K562 (cell line): ENCODE results near the gene LCTL. TPM values are rescaled to one million over a fixed set of nuclear protein-coding genes. Genes with fewer than 3 reads are reported as not detected.

Source experiments
- CHD4 ChIP-seq: fragments of 200-600 bp; sonication (generic); IDR thresholded peaks from 3 replicates; pipeline ENCODE4 v1.6.1; 2012; ENCODE audit warnings: low read depth, mild to moderate bottlenecking, mixed read lengths, low read length, inconsistent platforms; ENCODE audit not compliant: insufficient read depth, insufficient replicate concordance, poor library complexity, severe bottlenecking
- CREB3 ChIP-seq: fragments of 450-650 bp; conservative IDR thresholded peaks from 2 replicates; pipeline ENCODE4 v1.6.1; 2016; ENCODE audit warnings: missing genetic modification characterization, low read depth, mild to moderate bottlenecking, missing compliant biosample characterization, moderate library complexity
- DNMT1 ChIP-seq: fragments of 450-650 bp; IDR thresholded peaks from 2 replicates; pipeline ENCODE4 v1.6.1; 2016; ENCODE audit warnings: antibody characterized with exemption, mild to moderate bottlenecking
- HNRNPH1 ChIP-seq: fragments of 200-400 bp; formaldehyde crosslinking; optimal IDR thresholded peaks from 2 replicates; pipeline ENCODE3; 2017; ENCODE audit warnings: low read depth, mild to moderate bottlenecking, low read length, moderate library complexity
- HOMEZ ChIP-seq: fragments of 250-450 bp; sonication (Bioruptor Pico); IDR thresholded peaks from 2 replicates; pipeline ENCODE4 v1.4.0; 2020; ENCODE audit warnings: mild to moderate bottlenecking, moderate library complexity
- NCOA2 ChIP-seq, 2 experiments: fragments of 450-650 bp; IDR thresholded peaks; 2 replicates each; pipeline ENCODE4 v1.6.1; 2018; ENCODE audit warnings: mild to moderate bottlenecking in 2 of 2, moderate library complexity in 1 of 2; ENCODE audit not compliant: partially characterized antibody in 2 of 2
- NR4A1 ChIP-seq, 2 experiments: fragments of 250-450 bp in 1 of 2; fragments of 450-650 bp in 1 of 2; sonication (Bioruptor Pico) in 1 of 2; IDR thresholded peaks; 2 replicates each; pipeline versions ENCODE4 v1.4.0 to v1.6.1; 2016 to 2020; ENCODE audit warnings: mild to moderate bottlenecking in 2 of 2, missing compliant biosample characterization in 1 of 2, missing genetic modification characterization in 1 of 2, moderate library complexity in 1 of 2
- PPARD ChIP-seq: fragments of 250-450 bp; sonication (Bioruptor Pico); IDR thresholded peaks from 2 replicates; pipeline ENCODE4 v1.8.0; 2022; ENCODE audit warnings: inconsistent platforms, mild to moderate bottlenecking, moderate library complexity
- RNF2 ChIP-seq: sonication (generic); IDR thresholded peaks from 2 replicates; pipeline ENCODE4 v1.6.1; 2016
- ZMIZ1 ChIP-seq, 2 experiments: fragments of 150-350 bp in 1 of 2; IDR thresholded peaks; 2 replicates each; pipeline ENCODE4 v1.6.1; 2012 to 2016; ENCODE audit warnings: low read depth in 2 of 2, low read length in 2 of 2, mild to moderate bottlenecking in 1 of 2, moderate library complexity in 1 of 2
- polyA plus RNA-seq, 8 experiments: library from polyadenylated mRNA; depleted of rRNA in 4 of 8; stranded (reverse) in 5 of 8; unstranded in 3 of 8; fragments of >200 nt; fragmentation: Nextera tagmentation in 2 of 8; fragmentation: Illumina TruSeq in 1 of 8; extraction: Ambion mirVana in 2 of 8; extraction: Trizol in 1 of 8; gene quantifications; 2 replicates each; pipeline versions ENCODE4 v1.2.1 to v1.2.3, GENCODE V29; 2011 to 2014; ENCODE audit warnings: inconsistent platforms in 1 of 8, missing spikeins in 1 of 8
- total RNA-seq, 7 experiments: library from RNA; depleted of rRNA in 6 of 7; stranded (reverse); fragments of >200 nt in 6 of 7; fragmentation: Illumina TruSeq in 2 of 7; extraction: Trizol in 2 of 7; gene quantifications; 2 replicates each; pipeline versions ENCODE4 v1.2.1 to v1.2.3, GENCODE V29; 2011 to 2021; ENCODE audit warnings: low replicate concordance in 1 of 7
- TF ChIP-seq, protein P1 (sequence below): sonication (generic); formaldehyde crosslinking; IDR thresholded peaks from 2 replicates; pipeline ENCODE4 v1.8.0; 2023; ENCODE audit warnings: mild to moderate bottlenecking, missing genetic modification reagents

Gene LCTL
- total and polyA plus RNA-seq, 9 of the 15 experiments (the other 6 are each of a cell fraction or from before 2014, with no cell fraction given), result 0.08 to 0.31 (median 0.17) TPM; not detected in 6

- TF ChIP-seq ZMIZ1 (IDR thresholded peaks at IDR 0.05; ENCODE audit: low read depth in 2 of 2, low read length in 2 of 2), result peak in 1 of 2 experiments; percentile 43; a peak in 1 of 4 replicates
- TF ChIP-seq HOMEZ (CRISPR knock-in tag), result no peak
- no peak for TF ChIP-seq RNF2
- no peak for TF ChIP-seq PPARD
- TF ChIP-seq CREB3 (tag), result no peak
- TF ChIP-seq NR4A1 (CRISPR knock-in tag; IDR thresholded peaks at IDR 0.05), result no peak
- 0 out of 2 replicates have a peak, but pooled peaks have one; percentile 47 for TF ChIP-seq NR4A1 (tag; IDR thresholded peaks at IDR 0.05)
- TF ChIP-seq DNMT1, result no peak
- no peak for TF ChIP-seq CHD4
- TF ChIP-seq, protein P1, sequence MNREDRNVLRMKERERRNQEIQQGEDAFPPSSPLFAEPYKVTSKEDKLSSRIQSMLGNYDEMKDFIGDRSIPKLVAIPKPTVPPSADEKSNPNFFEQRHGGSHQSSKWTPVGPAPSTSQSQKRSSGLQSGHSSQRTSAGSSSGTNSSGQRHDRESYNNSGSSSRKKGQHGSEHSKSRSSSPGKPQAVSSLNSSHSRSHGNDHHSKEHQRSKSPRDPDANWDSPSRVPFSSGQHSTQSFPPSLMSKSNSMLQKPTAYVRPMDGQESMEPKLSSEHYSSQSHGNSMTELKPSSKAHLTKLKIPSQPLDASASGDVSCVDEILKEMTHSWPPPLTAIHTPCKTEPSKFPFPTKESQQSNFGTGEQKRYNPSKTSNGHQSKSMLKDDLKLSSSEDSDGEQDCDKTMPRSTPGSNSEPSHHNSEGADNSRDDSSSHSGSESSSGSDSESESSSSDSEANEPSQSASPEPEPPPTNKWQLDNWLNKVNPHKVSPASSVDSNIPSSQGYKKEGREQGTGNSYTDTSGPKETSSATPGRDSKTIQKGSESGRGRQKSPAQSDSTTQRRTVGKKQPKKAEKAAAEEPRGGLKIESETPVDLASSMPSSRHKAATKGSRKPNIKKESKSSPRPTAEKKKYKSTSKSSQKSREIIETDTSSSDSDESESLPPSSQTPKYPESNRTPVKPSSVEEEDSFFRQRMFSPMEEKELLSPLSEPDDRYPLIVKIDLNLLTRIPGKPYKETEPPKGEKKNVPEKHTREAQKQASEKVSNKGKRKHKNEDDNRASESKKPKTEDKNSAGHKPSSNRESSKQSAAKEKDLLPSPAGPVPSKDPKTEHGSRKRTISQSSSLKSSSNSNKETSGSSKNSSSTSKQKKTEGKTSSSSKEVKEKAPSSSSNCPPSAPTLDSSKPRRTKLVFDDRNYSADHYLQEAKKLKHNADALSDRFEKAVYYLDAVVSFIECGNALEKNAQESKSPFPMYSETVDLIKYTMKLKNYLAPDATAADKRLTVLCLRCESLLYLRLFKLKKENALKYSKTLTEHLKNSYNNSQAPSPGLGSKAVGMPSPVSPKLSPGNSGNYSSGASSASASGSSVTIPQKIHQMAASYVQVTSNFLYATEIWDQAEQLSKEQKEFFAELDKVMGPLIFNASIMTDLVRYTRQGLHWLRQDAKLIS (CRISPR knock-in tag), result peak; percentile 79; the same call in 1 of the 2 replicates
- TF ChIP-seq HNRNPH1, result no peak
- TF ChIP-seq NCOA2 (IDR thresholded peaks at IDR 0.05; ENCODE audit: partially characterized antibody in 2 of 2), result no peak
Measured at GRCh38 chr15:66581972-66582537, 16.3 kb upstream of the LCTL start (continued).
